Measurements from ENCODE around the gene ETFA.

ETFA gene

DNA sequence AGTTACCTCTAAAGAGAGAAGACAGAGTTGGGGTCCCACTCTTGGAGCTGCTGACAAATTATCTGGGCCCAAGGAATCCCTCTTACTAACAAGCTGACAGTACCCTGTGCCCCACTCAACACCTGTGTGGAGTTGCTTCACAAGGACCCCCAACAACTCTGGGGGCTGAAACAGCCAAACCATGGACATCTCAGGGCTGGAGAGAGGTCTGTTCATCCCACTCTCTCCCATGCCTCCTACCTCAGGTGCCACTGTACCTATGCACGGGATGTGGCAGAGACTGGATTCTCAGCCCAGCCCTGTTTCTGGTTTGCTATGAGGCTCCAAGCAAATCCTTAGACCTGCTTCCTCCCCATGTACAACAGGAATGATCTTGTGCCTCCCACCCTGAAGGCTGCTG is 101.7 kb downstream of the ETFA start:
- DNase-seq: no peak

DNA sequence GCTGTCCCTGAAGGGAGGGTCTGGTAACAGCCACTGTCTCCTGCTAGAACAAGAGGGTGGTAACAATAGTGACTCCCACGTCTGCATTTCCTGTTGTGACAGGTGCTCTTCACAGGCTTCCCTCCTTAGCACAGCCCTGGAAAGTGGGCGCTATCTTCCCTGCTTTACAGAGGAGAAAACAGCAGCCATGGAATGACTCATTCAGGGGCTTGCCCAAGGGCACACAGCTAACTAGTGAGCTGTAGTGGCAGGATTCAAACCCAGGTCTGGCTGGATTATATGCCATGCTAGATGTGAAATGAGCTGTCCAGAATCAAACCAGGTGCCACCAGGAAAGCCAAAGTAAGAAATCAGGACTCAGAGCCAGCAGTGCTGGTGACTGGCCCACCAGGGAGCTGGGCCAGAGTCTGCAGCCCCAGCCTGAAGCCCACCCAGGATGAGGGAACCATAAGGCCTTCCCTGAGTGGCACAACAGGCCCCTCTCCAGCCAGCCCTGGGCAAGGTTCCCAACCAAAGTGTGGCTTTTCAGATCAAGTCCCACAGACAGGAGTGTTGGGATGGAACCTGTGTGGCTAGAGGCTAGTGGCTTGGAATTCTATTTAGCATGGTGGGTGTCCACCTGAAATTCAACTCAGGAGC is 102.4 kb downstream of the ETFA start:
- DNase-seq: no peak

DNA sequence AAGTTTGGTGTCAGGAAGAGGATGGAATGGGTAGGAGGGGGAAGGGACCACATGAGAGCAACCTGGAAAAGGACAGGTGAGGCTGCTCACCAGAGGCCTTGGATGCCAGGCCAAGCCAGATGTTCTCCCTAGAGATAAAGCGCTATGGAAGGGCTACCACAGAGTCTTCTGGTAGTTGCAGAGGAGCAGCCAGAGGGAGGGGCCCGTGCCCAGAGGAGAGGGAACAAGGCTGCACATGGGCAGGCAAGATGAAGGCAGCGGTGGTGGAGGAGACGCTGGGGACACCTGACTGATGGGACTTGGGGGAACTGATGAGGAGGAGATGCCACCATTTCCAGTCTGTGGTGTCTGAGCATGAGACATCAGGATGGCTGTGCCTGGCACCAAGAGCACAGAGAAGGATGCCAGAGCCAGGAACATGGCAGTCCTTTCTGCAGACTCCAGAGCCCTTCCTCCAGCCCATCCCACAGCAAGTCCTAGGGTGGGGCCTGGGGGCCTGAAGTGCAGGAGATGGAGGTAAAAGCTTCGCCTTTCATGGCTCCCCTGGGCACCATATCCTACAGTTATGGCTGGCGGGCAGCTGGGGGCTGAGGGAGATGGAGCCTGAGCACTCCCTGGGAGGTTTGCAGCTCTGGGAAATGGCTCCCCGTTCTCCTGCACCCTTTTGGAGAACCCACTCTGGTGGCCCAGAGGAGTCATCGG is 103.0 kb downstream of the ETFA start:
- no peak for DNase-seq

DNA sequence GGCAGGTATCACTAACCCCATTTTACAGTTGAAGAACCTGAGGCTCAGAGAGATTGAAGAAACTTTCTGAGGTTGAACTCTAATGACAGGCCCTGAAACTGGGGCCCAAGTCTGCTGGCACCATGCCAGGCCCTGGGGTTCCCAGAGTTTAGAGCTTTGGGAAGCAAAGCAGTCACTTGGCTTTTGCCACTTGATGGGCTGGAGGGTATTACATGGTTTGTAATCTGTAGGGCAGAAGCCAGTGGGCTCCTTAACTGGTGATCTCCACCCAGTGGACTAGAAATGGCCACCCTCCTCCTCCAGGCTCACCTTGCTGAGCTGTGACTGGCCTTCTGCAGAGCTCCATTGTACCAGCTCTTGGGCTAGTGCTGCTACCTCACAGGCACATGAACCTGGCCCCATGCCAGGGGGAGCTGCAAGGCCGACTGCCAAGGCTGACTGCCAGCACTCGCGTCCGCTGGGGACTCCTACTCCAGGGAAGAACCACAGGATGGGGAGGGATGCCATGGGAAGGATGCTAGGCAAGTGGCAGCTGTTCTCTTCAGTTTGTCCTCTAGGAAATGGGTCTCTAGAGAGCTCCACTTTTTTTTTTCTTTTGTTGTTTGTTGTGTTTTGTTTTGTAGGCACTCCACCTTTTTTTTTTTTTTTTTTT is 104.8 kb downstream of the ETFA start:
- no peak for DNase-seq

DNA sequence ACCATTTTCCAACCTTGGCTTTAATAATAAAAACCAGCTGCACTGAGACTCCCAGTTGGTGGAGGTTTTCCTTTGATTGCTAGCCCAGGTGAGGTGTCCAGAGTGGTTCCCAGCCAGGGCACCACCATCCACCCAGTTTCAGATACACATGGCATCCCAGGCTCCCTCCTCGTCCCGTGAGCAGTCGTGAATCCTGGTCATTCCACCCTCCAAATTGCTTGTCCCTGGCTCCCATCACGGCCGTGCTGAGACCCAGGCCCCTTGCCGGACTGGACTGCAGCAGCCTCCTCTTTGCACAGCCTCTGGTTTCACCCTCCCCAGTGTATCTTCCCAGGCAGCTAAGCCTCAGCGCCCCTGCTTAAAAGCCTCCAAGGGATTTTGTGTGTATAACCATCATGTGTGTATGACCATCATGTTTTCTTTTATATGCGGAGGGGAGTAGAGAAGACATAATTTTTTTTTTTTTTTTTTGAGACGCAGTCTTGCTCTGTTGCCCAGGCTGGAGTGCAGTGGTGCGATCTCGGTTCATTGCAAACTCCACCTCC is 106.3 kb downstream of the ETFA start:
- no peak for DNase-seq

DNA sequence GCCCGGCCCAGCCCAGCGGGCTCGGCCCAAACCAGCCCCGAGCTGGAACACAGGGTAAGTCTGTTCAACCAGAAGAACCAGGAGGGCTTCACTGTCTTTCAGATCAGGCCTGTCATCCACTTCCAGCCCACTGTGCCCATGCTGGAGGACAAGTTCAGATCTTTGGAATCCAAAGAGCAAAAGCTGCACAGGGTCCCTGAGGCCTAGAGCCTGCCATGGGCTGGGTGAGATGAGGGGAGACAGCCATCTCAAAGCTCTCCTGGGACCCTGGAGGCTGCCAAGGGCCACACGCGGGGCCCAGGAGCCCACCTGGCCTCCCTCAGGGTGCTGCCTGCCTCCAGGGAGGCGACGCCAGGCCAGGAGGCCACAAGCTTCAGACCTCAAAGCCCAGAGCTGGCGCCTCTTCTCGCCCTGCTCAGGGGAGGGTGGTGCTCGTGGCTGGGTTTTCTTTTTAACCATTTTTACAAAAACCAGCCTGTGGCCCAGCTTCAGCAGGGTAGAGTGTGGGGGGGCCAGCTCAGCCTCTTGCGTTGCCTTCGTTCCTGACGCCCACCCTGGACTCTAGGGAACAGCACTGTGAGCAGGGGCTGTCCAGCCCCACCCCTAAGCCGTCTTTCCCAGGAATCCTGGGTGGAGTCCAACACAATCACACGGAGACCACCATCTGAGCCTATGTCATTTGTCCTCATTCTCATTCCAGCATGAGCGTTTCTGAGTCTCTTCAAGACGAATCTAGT is 107.0 kb downstream of the ETFA start:
- no peak for DNase-seq

DNA sequence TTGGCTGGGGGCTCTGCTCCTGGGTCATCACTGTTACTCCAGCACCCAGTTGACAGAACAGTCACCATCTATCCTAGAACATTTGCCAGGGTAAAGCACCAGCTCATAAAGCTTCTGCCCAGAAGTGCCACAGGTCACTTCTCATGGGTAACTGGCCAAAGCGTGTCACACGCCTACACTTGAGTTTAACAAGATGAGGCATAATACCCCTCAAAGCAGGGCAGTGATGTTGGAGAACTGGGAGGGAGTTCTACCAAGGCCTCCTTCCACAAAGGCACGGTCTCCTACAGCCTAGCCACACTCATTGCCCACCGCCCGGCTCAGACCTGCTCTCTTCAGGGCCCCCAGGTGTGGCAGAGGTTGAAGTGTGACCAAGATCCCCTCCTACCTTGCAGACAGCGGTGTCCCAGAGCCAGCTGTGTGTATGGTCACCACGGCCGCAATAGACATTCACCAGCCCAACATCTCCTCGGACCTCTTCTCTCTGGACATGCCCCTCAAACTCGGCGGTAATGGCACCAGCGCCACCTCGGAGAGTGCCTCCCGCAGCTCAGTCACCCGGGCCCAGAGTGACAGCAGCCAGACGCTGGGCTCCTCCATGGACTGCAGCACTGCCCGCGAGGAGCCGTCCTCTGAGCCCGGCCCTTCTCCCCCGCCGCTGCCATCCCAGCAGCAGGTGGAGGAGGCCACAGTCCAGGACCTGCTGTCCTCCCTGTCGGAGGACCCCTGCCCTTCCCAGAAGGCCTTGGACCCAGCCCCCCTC is 107.7 kb downstream of the ETFA start:
- no peak for DNase-seq

DNA sequence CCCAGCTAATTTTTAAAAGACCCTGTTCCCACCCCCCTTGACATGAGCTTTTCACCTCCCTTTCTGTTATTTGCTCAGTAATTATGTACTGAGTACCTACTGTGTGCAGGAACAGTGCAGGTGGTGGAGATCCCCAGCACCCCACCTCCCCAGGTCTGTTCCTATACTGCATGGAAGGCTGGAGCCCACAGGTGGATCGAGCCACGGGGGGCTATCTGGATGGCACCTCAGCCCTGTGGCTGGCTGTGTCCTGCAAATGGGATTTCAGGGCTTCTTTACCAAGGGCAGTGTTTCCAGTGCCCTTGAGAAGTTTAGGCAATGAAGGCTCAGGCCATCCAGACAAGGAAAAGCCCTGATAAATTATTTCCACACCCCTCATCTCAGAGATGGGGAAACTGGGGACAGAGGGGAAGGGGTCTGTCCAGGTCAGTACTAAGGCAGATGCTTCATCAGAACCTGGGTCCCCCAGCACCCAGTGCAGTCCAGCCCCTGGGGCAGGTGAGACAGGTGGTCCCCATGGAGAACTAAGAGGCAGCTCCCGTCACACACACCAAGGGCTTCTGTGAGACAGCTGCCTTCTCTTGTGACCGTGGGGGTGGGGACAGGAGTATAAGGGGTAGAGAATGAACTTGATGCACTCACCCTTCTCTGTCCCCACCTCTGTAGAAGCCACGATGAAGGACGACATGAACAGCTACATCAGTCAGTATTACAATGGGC is 109.6 kb downstream of the ETFA start:
- no peak for DNase-seq

DNA sequence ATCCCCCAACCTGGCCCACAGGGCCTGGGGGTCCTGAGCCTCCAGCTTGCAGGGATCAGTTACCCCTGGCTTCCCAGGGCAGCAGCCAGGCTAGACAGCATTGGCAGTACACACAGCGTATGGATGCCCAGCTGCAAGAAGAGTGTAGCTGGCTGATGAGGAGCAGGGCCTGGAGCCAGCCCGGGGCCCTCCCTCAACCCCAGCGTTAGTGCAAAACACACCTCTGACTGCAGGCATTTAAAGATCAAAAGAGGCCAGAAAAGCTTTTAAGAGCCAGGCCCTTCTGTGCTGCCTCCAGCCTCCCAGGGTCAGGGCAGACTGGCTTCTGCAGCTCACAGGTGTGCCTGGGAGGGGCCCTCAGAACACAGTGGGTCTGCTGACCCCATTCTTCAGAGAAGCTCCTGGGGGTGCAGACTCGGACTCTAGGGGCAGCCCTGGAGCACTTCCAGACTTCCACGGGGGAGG is 110.6 kb downstream of the ETFA start:
- no peak for DNase-seq

DNA sequence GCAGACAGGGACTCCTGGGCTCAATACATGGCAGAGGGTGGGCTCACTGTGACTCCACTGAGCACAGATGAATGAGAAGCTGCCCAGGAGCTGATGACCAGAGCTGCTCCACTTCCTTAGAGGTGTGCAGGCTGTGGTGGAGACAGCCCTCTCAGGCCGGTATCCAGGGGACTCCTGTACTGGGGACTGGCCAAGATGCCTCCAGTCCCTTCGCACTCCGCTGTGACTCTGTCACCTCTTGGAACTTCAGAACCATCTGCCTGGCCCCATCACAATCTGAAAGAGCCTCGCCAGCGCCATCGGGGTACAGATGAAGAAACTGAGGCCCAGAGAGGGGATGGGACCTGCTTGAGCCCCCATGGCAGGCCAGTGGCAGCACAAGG is 111.2 kb downstream of the ETFA start:
- DNase-seq: no peak

DNA sequence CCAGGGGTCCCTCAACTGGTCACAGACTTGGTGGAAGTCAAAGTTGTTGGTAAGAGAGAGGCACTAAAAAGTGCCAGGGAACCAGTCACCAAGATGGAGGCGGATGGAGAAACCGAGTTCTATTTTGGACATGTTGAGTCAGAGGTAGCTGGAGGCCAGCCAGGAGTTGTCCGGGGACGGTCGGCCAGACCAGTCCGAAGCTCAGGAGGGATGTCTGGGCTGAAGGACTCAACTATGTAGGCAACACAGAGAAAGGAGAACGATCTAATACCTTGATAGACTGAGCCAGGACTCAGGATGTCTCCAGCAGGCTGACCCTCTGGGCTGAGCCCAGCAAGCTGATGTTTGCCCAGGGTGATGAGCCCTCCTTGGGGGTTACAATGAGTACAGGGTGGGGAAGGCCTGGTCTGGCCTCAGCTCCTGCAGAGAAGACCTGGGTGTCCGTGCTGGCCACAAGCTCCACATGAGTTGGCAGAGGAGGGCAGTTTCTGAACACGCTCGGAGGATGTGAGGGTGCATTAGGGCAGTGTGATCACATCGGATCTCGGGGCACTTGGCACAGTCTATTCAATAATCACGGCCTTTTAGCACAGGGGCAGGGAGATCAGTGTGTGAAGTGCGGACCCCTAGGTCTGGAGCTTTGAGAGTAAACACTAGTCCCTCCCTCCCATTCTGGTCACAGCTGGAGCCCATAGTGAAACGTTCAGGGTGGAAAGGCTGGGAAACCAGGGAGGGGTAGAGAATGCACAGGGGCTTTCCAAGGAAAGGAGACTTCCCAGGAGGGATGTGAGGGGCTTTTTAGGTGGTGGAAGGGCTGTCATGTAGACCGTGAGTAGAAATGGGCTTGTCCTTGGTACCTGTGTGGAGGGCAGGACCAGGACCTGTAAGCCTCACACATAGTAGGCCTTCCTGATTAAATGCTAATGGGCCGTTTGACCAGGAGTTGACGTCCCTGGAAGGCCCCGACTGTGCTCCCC is 111.9 kb downstream of the ETFA start:
- DNase-seq: no peak

DNA sequence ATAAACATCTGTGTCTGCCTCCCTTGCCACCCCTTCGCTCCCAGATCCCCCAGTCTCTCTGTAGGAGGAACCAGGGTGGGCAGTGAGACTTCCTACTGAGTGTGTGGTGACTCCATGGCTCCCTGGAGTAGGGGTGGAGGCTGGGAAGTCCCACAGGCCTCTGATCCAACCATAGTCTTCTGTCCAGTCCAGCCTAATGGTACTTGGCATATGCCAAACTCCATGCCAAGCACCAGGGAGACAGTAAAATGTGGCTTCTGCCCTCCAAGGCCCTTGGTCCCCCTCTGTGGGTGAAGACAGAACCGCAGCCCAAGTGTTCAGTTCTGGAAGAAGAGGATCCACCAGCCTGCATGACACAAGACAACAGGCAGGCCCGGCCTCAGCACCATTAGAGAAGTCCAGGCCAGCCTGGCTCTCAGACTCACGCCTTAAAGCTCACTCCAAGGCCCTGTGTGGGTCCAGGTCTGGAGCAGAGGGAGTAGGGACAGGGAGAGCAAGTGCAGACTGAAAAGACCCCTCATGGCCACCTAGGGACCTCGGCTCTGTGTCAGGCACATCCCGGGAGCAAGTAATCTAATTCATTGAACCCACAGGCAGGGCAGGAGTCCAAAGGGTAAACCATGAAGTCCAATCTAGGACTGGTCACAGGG is 112.7 kb downstream of the ETFA start:
- no peak for DNase-seq

DNA sequence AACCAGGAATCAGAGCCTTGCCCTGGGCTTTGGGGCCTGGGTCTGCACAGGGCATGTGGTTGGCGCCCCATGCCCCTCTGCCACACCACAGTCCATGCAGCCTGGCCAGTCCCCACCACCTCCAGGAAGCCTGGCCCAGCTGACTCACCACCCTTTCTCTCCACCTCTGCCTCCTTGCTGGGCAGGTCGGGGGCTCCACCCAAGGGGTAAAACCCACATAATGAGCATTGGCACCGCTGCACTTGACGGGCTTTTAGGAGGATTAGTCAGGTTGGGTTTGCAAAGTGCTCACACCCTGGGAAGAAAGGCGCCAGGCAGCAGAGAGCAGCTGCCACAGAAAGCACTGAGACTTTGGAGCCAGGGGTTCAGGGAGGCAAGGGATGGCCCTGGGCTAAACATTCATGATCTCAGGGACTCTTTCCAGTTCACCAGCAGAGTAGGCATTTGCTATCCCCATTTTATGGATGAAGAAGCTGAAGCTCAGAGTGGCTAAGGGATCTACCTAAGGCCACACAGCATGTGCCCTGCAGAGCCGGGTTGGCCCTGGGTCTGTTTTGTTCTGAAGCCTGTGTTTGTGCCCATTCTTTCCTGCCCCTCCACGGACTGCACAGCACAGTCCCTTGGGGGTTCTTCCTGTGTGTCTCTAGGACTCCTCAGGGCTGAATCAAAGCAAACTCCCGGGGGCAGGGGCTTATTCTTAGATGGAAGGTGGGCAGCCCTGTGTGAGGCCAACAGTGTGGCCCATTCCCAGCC is 113.4 kb downstream of the ETFA start:
- no peak for DNase-seq

DNA sequence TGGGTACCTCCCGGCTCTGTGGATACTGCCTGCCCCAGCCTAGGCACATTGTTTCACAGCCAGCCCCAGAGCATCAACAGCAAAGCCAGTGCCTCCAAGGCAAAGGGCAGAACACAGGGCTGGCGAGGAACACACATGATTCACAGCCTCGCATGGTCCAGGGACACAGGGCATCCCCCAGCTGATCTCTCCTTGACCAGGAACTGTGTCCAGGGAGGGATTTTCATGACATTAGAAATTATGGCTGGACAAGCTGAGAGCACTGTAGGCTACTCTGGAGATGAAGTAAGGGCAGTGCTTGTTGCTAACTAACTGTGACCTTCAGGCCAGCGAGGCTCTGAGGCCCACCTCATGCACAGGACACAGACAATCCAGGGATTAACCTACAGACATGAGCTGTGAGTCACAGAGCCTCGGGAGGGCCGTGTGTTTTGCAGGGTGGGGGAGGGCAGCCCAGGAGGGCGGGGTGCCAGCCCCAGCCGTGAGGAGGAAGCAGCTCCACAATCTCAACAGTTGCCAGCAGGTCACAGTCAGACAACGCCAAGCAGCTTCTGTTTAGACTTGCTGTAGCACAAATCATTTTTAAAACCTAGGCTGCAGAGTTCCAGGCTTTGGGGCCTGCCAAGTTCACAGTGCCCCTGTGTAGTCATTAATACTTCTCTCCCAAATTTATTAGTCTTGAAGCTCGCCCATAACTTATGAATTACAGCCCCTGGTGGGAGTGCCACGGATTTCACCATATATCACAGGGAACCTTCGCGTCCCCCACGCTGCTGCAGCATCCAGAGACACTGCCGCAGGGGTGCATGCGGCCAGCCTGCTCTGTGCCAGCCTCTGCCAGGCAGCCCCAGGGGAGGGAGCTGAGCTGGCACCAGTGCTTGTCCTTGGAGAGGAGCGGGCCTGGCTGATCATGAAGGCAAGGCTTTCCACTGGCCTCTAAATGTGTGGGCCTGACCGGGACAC is 114.7 kb downstream of the ETFA start:
- DNase-seq: no peak

DNA sequence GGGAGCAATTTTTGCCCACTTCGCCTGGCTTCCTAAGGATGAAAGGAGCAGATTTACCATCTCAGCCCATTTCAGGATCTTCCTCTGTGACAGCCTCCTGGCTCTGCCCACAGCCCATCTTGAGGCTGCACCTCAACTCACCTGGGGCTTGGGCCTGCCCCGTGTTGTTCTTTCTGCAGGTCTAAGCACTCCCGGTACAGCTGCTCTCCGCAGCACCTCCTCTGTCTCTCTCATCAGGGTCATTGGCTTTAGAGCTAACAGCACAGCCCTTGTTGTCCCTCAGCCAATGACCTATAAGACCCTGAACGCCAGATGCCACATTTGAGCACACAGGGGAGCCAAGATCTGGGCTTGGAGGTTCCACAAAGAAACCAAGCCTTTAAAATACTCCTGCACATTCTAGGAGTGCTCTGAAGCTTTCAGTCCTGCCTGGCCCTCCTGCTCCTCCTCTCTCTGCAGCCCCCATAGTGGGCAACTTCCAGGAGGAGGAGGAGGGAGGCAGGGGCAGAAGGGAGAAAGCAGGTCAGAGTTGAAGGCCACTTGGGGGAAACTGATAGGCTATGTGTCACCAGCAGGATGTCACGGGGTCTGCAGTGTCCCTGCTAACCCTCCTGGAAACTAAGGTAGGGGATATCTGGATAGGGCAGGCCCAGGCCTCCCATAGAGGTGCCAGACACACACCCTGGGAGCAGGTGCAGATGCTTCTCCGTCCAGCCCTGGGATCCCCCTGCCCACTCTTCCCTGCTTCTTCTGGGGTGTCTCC is 115.6 kb downstream of the ETFA start:
- DNase-seq: no peak

DNA sequence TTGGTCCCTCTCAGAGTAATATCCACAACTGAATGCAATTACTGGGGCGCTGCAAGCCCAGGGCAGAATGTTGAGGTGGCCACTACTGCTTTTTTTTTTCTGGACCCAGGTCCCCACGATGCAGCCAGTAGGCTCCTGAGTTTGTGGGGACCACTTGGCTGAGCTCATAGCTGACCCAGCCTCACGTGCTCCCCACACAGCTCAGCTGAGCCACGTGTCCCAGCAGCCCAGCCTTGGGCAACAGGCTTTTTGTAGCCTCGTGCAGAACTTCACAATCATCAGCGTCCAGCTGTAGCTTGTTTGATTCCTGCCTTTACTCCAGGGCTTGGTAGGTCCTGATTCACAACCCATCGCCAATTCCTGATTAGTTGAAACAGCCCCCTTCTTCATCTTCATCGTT is 117.3 kb downstream of the ETFA start:
- no peak for DNase-seq

DNA sequence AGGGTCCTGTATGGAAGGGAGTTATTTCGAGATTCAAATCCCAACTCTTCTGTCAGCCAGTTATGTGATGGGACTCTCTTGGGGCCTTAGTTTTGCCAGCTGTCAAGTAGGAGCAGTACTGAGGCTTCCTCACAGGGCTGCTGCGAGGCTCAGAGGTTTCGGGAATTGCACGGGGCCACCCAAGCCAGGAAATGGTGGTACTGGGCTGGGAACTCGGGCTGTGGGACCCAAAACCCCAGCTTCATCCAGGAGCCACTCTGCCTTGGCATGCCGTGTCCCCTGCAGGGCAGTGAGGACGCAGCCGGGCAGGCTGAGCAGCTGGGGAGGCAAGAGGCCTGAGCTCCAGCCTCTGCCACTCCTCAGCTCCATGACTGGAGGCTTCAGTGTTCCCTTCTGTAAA is 118.6 kb downstream of the ETFA start:
- DNase-seq: no peak
